ENCODE measurements around the gene BPIFB3.
A peak's percentile ranks its signal among the peaks of the same experiment; 100 is the strongest.

BPIFB3 gene

GRCh38 chr20:33033381-33033780 is 20.3 kb upstream of the BPIFB3 start:
- TF ChIP-seq ZNF155 (tag by site-specific recombination; IDR thresholded peaks at IDR 0.05) (no peak), ZBTB17 (tag by site-specific recombination; IDR thresholded peaks at IDR 0.05) (peak; percentile 80; the same call in 1 of the 2 replicates)
- ChIA-PET CTCF (no interaction called here), POLR2A (no interaction called here)

DNA sequence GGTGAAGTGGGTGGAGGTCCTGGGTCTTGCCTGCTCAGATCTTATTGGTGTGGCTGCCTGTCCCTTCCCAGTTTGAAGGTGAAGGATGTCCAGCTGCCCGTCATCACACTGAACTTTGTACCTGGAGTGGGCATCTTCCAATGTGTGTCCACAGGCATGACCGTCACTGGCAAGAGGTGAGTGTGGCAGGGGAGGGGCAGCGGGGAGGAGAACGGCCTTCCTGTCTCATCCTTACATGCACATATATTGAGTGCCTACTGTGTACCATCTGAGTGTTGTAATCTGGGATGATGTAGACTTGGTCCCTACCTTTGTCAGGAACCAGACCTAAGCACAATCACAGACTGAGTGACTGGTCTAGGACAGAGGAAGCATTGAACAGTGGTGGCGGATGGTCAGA is 19.6 kb upstream of the BPIFB3 start:
- H3K9me3 ChIP-seq (ENCODE audit: control insufficient read depth, insufficient read depth, low read depth, low read length): no peaks in the 10 kb centered on the region
- H3K36me3 ChIP-seq (ENCODE audit: control insufficient read depth in 2 of 2, insufficient read depth in 1 of 2, low read length in 2 of 2): no peaks in the 10 kb centered on the region
- H3K4me3 ChIP-seq (ENCODE audit: low read depth, low read length): no peak overlapping the region
- POLR2A ChIA-PET: no interaction called here
- CTCF ChIA-PET: no interaction called here
- H3K27ac ChIP-seq (ENCODE audit: extremely low read depth, low read depth, low read length): no peak overlapping the region
- TF ChIP-seq WT1 (tag by site-specific recombination; IDR thresholded peaks at IDR 0.05) (no peak), ZNF112 (tag by site-specific recombination; IDR thresholded peaks at IDR 0.05) (no peak), ZNF121 (tag by site-specific recombination; IDR thresholded peaks at IDR 0.05) (no peak)
- H3K4me1 ChIP-seq (ENCODE audit: control insufficient read depth, insufficient read depth, low read length): no peaks in the 10 kb centered on the region

More at GRCh38 chr20:33033381-33033780, 20.3 kb upstream of the BPIFB3 start:
- no peaks in the 10 kb centered on the region for H3K4me1 ChIP-seq (ENCODE audit: control insufficient read depth, insufficient read depth, low read length)
- H3K4me3 ChIP-seq (ENCODE audit: low read depth, low read length): no peak overlapping the region
- no peaks in the 10 kb centered on the region for H3K36me3 ChIP-seq (ENCODE audit: control insufficient read depth in 2 of 2, insufficient read depth in 1 of 2, low read length in 2 of 2)
- no peak overlapping the region for H3K27ac ChIP-seq (ENCODE audit: extremely low read depth, low read depth, low read length)
- no peaks in the 10 kb centered on the region for H3K9me3 ChIP-seq (ENCODE audit: control insufficient read depth, insufficient read depth, low read depth, low read length)

DNA sequence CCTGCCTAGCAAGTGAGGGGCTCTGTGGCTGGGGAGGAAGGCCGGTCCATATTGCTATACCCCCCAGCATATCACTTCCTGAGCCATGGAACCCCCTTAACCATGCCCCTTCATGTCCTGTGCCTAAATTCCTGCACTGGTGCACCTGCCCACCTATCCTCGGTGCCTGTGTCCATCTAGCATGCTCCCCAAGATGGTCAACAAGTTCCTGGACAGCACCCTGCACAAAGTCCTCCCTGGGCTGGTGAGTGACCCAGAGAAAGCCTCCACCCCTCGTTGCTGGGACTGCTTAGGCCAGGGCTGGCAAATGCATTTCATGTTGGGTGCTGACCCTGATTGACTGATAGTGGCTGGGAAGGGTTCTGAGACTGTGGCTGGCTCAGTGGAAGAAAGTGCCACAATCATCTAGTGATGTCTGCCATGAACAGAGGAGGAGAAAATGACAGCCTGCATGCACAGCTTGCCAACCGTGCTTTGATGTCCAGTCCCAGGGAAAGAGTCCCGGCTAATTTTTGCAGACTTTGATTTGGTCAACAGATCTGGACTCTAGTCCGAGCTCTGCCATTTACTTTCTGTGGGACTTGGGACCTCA is 18.7 kb upstream of the BPIFB3 start:
- peak; percentile 64 for TF ChIP-seq ZBTB17 (tag by site-specific recombination; IDR thresholded peaks at IDR 0.05)
- TF ChIP-seq ZNF366 (tag by site-specific recombination; conservative IDR thresholded peaks at IDR 0.05): no peak
- H3K4me3 ChIP-seq (ENCODE audit: low read depth, low read length): no peak overlapping the region
- H3K36me3 ChIP-seq (ENCODE audit: control insufficient read depth in 2 of 2, insufficient read depth in 1 of 2, low read length in 2 of 2): no peaks in the 10 kb centered on the region
- no peaks in the 10 kb centered on the region for H3K9me3 ChIP-seq (ENCODE audit: control insufficient read depth, insufficient read depth, low read depth, low read length)
- CTCF ChIA-PET: no interaction called here
- H3K27ac ChIP-seq (ENCODE audit: extremely low read depth, low read depth, low read length): no peak overlapping the region
- POLR2A ChIA-PET: no interaction called here
- H3K4me1 ChIP-seq (ENCODE audit: control insufficient read depth, insufficient read depth, low read length): no peaks in the 10 kb centered on the region

- H3K4me1 ChIP-seq (ENCODE audit: control insufficient read depth, insufficient read depth, low read length): no peaks in the 10 kb centered on the region
- ChIA-PET CTCF (no interaction called here), POLR2A (no interaction called here)
- H3K4me3 ChIP-seq (ENCODE audit: low read depth, low read length): no peak overlapping the region
- no peak overlapping the region for H3K27ac ChIP-seq (ENCODE audit: extremely low read depth, low read depth, low read length)
- no peaks in the 10 kb centered on the region for H3K9me3 ChIP-seq (ENCODE audit: control insufficient read depth, insufficient read depth, low read depth, low read length)
- no peaks in the 10 kb centered on the region for H3K36me3 ChIP-seq (ENCODE audit: control insufficient read depth in 2 of 2, insufficient read depth in 1 of 2, low read length in 2 of 2)
- TF ChIP-seq OSR2 (tag by site-specific recombination; IDR thresholded peaks at IDR 0.05): no peak
- no peak for TF ChIP-seq YY2 (tag by site-specific recombination; IDR thresholded peaks at IDR 0.05)
- no peak for TF ChIP-seq ZNF138 (tag by site-specific recombination; IDR thresholded peaks at IDR 0.05; ENCODE audit: borderline replicate concordance)
- TF ChIP-seq ZNF701 (tag by site-specific recombination; IDR thresholded peaks at IDR 0.05): no peak
- no peak for TF ChIP-seq ZNF449 (tag by site-specific recombination; IDR thresholded peaks at IDR 0.05)
- TF ChIP-seq ZNF221 (tag by site-specific recombination; IDR thresholded peaks at IDR 0.05; ENCODE audit: borderline replicate concordance): no peak
- TF ChIP-seq ZNF16 (tag by site-specific recombination; IDR thresholded peaks at IDR 0.05; ENCODE audit: low read depth): no peak
- TF ChIP-seq ZNF544 (tag by site-specific recombination; IDR thresholded peaks at IDR 0.05): no peak
- TF ChIP-seq, protein P1, sequence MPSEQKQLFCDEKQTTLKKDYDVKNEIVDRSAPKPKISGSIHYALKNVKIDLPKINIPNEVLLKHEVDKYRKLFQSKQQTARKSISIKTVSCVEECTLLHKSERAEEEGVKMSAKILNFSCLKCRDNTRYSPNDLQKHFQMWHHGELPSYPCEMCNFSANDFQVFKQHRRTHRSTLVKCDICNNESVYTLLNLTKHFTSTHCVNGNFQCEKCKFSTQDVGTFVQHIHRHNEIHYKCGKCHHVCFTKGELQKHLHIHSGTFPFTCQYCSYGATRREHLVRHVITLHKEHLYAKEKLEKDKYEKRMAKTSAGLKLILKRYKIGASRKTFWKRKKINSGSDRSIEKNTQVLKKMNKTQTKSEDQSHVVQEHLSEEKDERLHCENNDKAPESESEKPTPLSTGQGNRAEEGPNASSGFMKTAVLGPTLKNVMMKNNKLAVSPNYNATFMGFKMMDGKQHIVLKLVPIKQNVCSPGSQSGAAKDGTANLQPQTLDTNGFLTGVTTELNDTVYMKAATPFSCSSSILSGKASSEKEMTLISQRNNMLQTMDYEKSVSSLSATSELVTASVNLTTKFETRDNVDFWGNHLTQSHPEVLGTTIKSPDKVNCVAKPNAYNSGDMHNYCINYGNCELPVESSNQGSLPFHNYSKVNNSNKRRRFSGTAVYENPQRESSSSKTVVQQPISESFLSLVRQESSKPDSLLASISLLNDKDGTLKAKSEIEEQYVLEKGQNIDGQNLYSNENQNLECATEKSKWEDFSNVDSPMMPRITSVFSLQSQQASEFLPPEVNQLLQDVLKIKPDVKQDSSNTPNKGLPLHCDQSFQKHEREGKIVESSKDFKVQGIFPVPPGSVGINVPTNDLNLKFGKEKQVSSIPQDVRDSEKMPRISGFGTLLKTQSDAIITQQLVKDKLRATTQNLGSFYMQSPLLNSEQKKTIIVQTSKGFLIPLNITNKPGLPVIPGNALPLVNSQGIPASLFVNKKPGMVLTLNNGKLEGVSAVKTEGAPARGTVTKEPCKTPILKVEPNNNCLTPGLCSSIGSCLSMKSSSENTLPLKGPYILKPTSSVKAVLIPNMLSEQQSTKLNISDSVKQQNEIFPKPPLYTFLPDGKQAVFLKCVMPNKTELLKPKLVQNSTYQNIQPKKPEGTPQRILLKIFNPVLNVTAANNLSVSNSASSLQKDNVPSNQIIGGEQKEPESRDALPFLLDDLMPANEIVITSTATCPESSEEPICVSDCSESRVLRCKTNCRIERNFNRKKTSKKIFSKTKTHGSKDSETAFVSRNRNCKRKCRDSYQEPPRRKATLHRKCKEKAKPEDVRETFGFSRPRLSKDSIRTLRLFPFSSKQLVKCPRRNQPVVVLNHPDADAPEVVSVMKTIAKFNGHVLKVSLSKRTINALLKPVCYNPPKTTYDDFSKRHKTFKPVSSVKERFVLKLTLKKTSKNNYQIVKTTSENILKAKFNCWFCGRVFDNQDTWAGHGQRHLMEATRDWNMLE (tag by site-specific recombination; conservative IDR thresholded peaks at IDR 0.05; ENCODE audit: low read depth): no peak
- TF ChIP-seq KLF16 (tag by site-specific recombination; IDR thresholded peaks at IDR 0.05): no peak
These were observed 16.2 kb upstream of the BPIFB3 start for GRCh38 chr20:33037456-33037855.

Measured in HEK293 (cell line).